Naive B cell (primary cell): Measurements from ENCODE around the gene TYW1B. TPM values are rescaled to one million over a fixed set of nuclear protein-coding genes. Genes with fewer than 3 reads are reported as not detected.
"Not testable (repeated sequence)": the region's sequence is repeated elsewhere in the genome, so short reads cannot be mapped to it uniquely, and the experiment has no call there.

ENCODE experiments used
- ATAC-seq, 2 donors: fragments of 150-1000 bp; cut with Tn5 transposase; 2 replicates each; pipeline ENCODE4 v1.10.0; 2021; ENCODE audit warnings: low read depth in 2 of 2, mild to moderate bottlenecking in 2 of 2, moderate library complexity in 2 of 2
- DNase-seq: peaks from one replicate; pipeline ENCODE4 v3.0.0; 2022
- H3K27ac Mint-ChIP-seq, 6 donors: one replicate each; pipeline ENCODE4 v1.8.0; 2020 to 2022; ENCODE audit warnings: mild to moderate bottlenecking in 6 of 6, mixed read lengths in 6 of 6, moderate library complexity in 5 of 6, inconsistent platforms in 2 of 6
- H3K27me3 Mint-ChIP-seq, 3 donors: one replicate each; pipeline ENCODE4 v1.8.0; 2021 to 2022; ENCODE audit warnings: mixed read lengths in 3 of 3, mild to moderate bottlenecking in 1 of 3
- H3K36me3 Mint-ChIP-seq, 2 donors: one replicate each; pipeline ENCODE4 v1.8.0; 2020 to 2022; ENCODE audit warnings: mixed read lengths in 2 of 2, inconsistent platforms in 1 of 2, mild to moderate bottlenecking in 1 of 2
- H3K4me1 Mint-ChIP-seq, 3 donors: one replicate each; pipeline ENCODE4 v1.8.0; 2020 to 2022; ENCODE audit warnings: mixed read lengths in 3 of 3, inconsistent platforms in 1 of 3, mild to moderate bottlenecking in 1 of 3, moderate library complexity in 1 of 3
- H3K4me3 Mint-ChIP-seq, 8 donors: one replicate each; pipeline ENCODE4 v1.8.0; 2020 to 2022; ENCODE audit warnings: mild to moderate bottlenecking in 8 of 8, mixed read lengths in 8 of 8, moderate library complexity in 8 of 8, inconsistent platforms in 2 of 8
- H3K9me3 Mint-ChIP-seq, 7 donors: one replicate each; pipeline ENCODE4 v1.8.0; 2020 to 2022; ENCODE audit warnings: mixed read lengths in 7 of 7, mild to moderate bottlenecking in 5 of 7, inconsistent platforms in 2 of 7, moderate library complexity in 1 of 7
- polyA plus RNA-seq, 6 donors: library from polyadenylated mRNA; unstranded; fragments of 300-500 nt; fragmentation: Illumina TruSeq; gene quantifications; one replicate each; pipeline ENCODE4 v1.2.3, GENCODE V29; 2021; ENCODE audit warnings: low read depth in 6 of 6

The TYW1B gene, protein sequence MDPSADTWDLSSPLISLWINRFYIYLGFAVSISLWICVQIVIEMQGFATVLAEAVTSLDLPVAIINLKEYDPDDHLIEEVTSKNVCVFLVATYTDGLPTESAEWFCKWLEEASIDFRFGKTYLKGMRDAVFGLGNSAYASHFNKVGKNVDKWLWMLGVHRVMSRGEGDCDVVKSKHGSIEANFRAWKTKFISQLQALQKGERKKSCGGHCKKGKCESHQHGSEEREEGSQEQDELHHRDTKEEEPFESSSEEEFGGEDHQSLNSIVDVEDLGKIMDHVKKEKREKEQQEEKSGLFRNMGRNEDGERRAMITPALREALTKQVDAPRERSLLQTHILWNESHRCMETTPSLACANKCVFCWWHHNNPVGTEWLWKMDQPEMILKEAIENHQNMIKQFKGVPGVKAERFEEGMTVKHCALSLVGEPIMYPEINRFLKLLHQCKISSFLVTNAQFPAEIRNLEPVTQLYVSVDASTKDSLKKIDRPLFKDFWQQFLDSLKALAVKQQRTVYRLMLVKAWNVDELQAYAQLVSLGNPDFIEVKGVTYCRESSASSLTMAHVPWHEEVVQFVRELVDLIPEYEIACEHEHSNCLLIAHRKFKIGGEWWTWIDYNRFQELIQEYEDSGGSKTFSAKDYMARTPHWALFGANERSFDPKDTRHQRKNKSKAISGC
- 1 to 10 TPM in 5 of 6 donors, under 1 TPM in 1; 0.34 to 4.1 (median 1.9) TPM for polyA plus RNA-seq

- peak within 1 kb of the TSS; percentile 60 to 99 (median 93) for H3K27ac Mint-ChIP-seq
- H3K36me3 Mint-ChIP-seq = peaks cover 0 to 11% of the 10 kb centered on the region in 2 donors
- DNase-seq = peak; percentile 98
- H3K4me1 Mint-ChIP-seq = peaks cover 8 to 40% (median 9%) of the 10 kb centered on the region in 3 donors
- H3K9me3 Mint-ChIP-seq, H3K27me3 Mint-ChIP-seq: not testable (repeated sequence)
- peak; percentile 80 to 85 for ATAC-seq
- H3K4me3 Mint-ChIP-seq = peak within 1 kb of the TSS; percentile 94 to 100 (median 98)
Measured at GRCh38 chr7:72827839-72828591, at the start of gene TYW1B. TYW1B (minus strand) TSS chr7:72828200; CDS start chr7:72828075, 125 bp downstream.

DNA sequence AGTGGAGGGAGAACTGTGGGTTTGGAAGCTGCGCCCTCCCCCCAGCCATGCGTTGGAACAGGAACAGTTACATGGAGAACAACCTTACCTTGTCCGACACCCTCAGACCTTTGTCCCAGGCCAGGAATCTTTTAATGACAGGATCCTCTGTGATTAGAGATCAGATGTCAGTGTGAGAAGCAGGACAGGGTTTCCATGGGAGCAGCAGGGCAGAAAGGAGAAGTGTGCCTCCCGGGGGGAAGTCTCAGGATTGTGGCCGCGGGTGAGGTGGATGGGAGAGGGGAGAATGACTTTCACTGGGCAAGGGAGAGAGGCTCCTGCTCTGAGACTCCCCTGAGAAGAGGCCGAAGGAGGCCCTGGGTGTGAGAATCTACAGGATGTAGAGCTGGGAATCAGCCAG lies 39.6 kb upstream of the TYW1B start:
- H3K4me3 Mint-ChIP-seq, ATAC-seq, H3K4me1 Mint-ChIP-seq, H3K9me3 Mint-ChIP-seq, H3K36me3 Mint-ChIP-seq, H3K27ac Mint-ChIP-seq, DNase-seq: not testable (repeated sequence)
- H3K27me3 Mint-ChIP-seq = peaks cover 4 to 30% (median 30%) of the 10 kb centered on the region in 3 donors

DNA sequence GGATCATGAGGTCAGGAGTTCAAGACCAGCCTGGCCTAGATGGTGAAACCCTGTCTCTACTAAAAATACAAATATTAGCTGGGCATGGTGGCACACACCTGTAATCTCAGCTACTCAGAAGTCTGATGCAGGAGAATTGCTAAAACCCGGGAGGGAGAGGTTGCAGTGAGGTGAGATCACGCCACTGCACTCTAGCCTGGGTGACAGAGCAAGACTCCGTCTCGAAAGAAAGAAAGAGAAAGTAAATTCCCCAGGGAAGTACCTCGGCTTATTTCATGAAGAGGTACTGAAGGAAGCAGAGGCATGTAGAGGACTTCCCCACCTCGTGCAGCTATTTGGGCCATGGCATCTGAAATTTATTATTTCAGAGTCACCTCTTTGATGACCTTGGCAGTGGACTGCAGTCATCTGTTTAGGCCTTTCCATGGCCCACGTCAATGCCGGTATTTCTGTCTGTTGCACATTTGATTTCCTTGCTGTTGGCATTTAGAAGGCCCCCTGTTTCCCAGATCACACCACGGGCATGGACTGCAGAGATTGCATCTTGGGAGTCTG lies 30.9 kb upstream of the TYW1B start:
- ATAC-seq, H3K36me3 Mint-ChIP-seq, H3K4me1 Mint-ChIP-seq, H3K27me3 Mint-ChIP-seq, H3K9me3 Mint-ChIP-seq, DNase-seq: not testable (repeated sequence)
- Mint-ChIP-seq H3K27ac (peak overlapping the region in 3 of 6 donors; percentile 6 to 36 (median 33)), H3K4me3 (peak overlapping the region in 1 of 8 donors; percentile 22)

DNA sequence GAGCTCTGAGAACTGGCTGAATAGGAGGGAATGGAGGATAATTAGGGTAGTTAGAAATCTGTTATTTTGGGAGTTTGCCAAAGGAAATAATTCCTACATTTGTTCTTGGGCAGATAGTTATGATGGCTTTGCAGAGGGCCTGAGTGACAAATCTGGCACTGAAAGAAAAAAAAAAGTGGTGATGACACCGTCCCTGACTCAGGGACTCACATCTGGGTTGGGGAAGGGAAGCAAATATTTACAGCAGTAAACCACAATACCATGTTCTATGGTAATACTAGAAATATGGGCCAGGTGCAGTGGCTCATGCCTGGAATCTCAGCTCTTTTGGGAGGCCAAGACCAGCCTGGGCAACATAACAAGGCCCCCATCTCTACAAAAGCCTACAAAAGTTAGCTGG lies 29.9 kb upstream of the TYW1B start:
- H3K36me3 Mint-ChIP-seq, H3K27ac Mint-ChIP-seq, H3K4me1 Mint-ChIP-seq, ATAC-seq, H3K9me3 Mint-ChIP-seq, DNase-seq, H3K4me3 Mint-ChIP-seq, H3K27me3 Mint-ChIP-seq: not testable (repeated sequence)

GRCh38 chr7:72855261-72855660 lies 27.3 kb upstream of the TYW1B start:
- not testable (repeated sequence) for H3K27me3 Mint-ChIP-seq, H3K4me3 Mint-ChIP-seq, H3K27ac Mint-ChIP-seq, H3K4me1 Mint-ChIP-seq, H3K9me3 Mint-ChIP-seq, DNase-seq, H3K36me3 Mint-ChIP-seq, ATAC-seq

DNA sequence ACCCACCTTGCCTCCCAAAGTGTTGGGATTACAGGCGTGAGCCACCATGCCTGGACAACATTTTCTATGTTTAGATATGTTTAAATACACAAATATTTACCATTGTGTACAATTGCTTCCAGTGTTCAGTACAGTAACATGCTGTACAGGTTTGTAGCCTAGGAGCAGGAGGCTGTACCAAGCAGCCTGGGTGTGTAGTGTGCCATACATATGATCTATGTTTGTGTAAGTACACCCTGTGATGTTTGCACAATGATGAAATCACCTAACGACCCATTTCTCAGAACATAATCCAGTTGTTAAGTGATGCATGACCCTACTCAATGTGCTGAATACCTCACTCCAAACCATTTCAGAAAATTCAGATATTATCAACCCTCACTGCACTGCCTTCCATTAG lies 24.9 kb upstream of the TYW1B start:
- not testable (repeated sequence) for DNase-seq, H3K36me3 Mint-ChIP-seq, H3K27ac Mint-ChIP-seq, H3K4me1 Mint-ChIP-seq, H3K9me3 Mint-ChIP-seq, H3K27me3 Mint-ChIP-seq, ATAC-seq, H3K4me3 Mint-ChIP-seq

DNA sequence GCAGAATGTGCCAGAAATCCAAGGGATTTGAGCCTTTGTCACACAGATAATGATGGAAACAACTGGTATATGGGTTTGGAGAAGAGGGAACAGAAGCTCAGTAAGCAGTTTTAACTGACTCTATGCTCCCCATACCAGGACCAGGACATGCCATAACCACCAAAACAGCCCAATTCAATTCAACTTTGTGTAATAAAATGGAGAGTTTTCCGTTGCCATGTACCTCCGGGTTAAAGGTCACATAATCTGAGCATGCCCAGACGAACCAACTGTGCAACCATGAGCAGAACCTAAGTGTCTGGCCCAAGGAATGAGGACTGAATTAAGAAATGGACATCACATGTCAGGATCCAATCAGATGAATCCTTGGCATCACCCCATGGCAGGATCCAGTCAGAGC lies 22.7 kb upstream of the TYW1B start:
- not testable (repeated sequence) for H3K36me3 Mint-ChIP-seq, H3K4me3 Mint-ChIP-seq, DNase-seq, ATAC-seq, H3K27me3 Mint-ChIP-seq, H3K27ac Mint-ChIP-seq, H3K9me3 Mint-ChIP-seq, H3K4me1 Mint-ChIP-seq

GRCh38 chr7:72844146-72844545 lies 16.1 kb upstream of the TYW1B start:
- H3K4me1 Mint-ChIP-seq, DNase-seq, ATAC-seq, H3K27me3 Mint-ChIP-seq, H3K27ac Mint-ChIP-seq: not testable (repeated sequence)
- Mint-ChIP-seq H3K9me3 (peaks cover 9 to 24% (median 17%) of the 10 kb centered on the region in 7 donors), H3K4me3 (peak overlapping the region in 1 of 8 donors; percentile 33), H3K36me3 (peaks cover 0 to 14% of the 10 kb centered on the region in 2 donors)

DNA sequence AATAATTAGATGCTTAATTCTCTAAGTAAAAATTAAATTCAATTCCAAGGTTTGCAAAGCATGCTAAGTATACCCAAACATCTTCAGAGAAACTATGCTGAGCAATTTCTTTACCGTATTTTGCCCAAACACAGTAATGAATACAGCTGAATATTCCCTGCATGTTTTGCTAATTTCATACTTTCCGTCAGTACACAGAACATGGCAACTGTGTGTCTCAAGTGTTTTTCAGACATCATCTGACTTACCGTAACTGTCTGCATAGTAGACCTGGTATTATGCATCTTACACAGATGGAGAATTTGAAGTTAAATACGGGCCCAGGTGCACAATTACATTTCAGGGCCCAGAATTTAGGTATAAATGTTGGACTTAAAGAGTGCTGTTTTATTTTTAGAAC lies 15.2 kb upstream of the TYW1B start:
- H3K9me3 Mint-ChIP-seq = peaks cover 9 to 24% (median 17%) of the 10 kb centered on the region in 7 donors
- H3K36me3 Mint-ChIP-seq = peaks cover 0 to 14% of the 10 kb centered on the region in 2 donors
- H3K4me3 Mint-ChIP-seq, H3K27ac Mint-ChIP-seq, H3K4me1 Mint-ChIP-seq, DNase-seq, H3K27me3 Mint-ChIP-seq, ATAC-seq: not testable (repeated sequence)

- H3K4me1 Mint-ChIP-seq, DNase-seq, H3K4me3 Mint-ChIP-seq, H3K27me3 Mint-ChIP-seq: not testable (repeated sequence)
- peak overlapping the region in 4 of 6 donors; percentile 41 to 78 (median 54) for H3K27ac Mint-ChIP-seq
- H3K9me3 Mint-ChIP-seq = peaks cover 9 to 24% (median 17%) of the 10 kb centered on the region in 7 donors
- peaks cover 0 to 22% of the 10 kb centered on the region in 2 donors for H3K36me3 Mint-ChIP-seq
- peak in 1 of 2 donors; percentile 41 for ATAC-seq
Measured at GRCh38 chr7:72840966-72841511, 13.0 kb upstream of the TYW1B start.

DNA sequence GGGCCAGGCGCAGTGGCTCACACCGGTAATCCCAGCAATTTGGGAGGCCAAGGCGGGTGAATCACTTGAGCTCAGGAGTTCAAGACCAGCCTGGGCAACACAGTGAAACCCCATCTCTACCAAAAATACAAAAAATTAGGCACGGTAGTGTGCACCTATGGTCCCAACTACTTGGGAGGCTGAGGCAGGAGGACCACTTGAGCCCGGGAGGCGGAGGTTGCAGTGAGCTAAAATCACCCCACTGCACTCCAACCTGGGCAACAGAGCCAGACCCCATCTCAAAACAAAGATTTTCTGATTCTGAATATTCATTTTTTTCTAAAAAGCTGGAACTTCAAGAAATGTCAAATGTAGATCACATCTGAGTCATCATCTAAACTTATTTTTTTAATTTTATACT lies 10.3 kb upstream of the TYW1B start:
- Mint-ChIP-seq H3K27ac (peak overlapping the region in 1 of 6 donors; percentile 54), H3K36me3 (peaks cover 0 to 23% of the 10 kb centered on the region in 2 donors), H3K9me3 (peaks cover 9 to 24% (median 17%) of the 10 kb centered on the region in 7 donors)
- not testable (repeated sequence) for H3K4me3 Mint-ChIP-seq, DNase-seq, ATAC-seq, H3K4me1 Mint-ChIP-seq, H3K27me3 Mint-ChIP-seq

DNA sequence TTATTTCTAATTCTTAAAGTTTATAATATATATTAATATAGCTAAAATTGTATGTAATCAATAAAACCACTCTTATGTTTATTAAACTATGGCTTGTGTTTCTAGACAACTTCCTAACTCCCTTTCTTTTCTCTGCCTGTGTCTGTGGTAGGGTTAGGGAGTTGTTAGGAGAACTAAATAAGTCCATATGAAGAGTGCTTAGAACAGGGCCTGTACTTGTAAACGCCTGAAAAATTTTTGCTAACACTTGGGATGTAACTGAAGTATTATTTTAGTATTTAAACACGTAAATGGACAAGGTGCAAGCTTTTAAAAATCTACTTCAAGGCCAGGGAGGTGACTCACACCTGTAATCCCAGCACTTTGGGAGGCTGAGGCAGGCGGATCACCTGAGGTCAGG lies 9.3 kb upstream of the TYW1B start:
- not testable (repeated sequence) for H3K4me1 Mint-ChIP-seq, ATAC-seq, H3K27ac Mint-ChIP-seq, DNase-seq, H3K4me3 Mint-ChIP-seq, H3K27me3 Mint-ChIP-seq
- peaks cover 0 to 31% of the 10 kb centered on the region in 2 donors for H3K36me3 Mint-ChIP-seq
- H3K9me3 Mint-ChIP-seq = peaks cover 9 to 22% (median 16%) of the 10 kb centered on the region in 7 donors

- Mint-ChIP-seq H3K36me3 (peaks cover 0 to 15% of the 10 kb centered on the region in 2 donors), H3K4me3 (peak overlapping the region in 7 of 8 donors; percentile 94 to 100 (median 98)), H3K4me1 (peaks cover 8 to 40% (median 9%) of the 10 kb centered on the region in 3 donors), H3K27ac (peak overlapping the region in 5 of 6 donors; percentile 98 to 99 (median 99))
- not testable (repeated sequence) for DNase-seq, H3K27me3 Mint-ChIP-seq, ATAC-seq, H3K9me3 Mint-ChIP-seq
Measured at GRCh38 chr7:72830567-72830966, 2.6 kb upstream of the TYW1B start.
